Germinal center (tissue), 1 donor: ENCODE measurements around the gene C10orf90.

Experiments used
- DNase-seq: peaks from one replicate; pipeline ENCODE4 v3.0.0; 2012; ENCODE audit warnings: mixed read lengths, low spot score

Gene C10orf90

GRCh38 chr10:126673565-126673964 lies 3.1 kb upstream of the C10orf90 start:
- no peak for DNase-seq

GRCh38 chr10:126671402-126671975 lies 996 bp upstream of the C10orf90 start:
- DNase-seq = no peak

GRCh38 chr10:126670895-126671261 lies 385 bp upstream of the C10orf90 start:
- DNase-seq = no peak

- no peak for DNase-seq
Measured at GRCh38 chr10:126669168-126669567, 1.3 kb downstream of the C10orf90 start.

GRCh38 chr10:126668505-126668904 lies 2.0 kb downstream of the C10orf90 start:
- no peak for DNase-seq

GRCh38 chr10:126667568-126667967 lies 2.9 kb downstream of the C10orf90 start:
- DNase-seq = no peak

GRCh38 chr10:126665207-126665606 lies 5.3 kb downstream of the C10orf90 start:
- no peak for DNase-seq

GRCh38 chr10:126663880-126664279 lies 6.6 kb downstream of the C10orf90 start:
- no peak for DNase-seq

GRCh38 chr10:126663328-126663727 lies 7.2 kb downstream of the C10orf90 start:
- DNase-seq = no peak

GRCh38 chr10:126661841-126662515 lies 8.5 kb downstream of the C10orf90 start:
- DNase-seq = no peak

- DNase-seq = no peak
Measured at GRCh38 chr10:126661356-126661755, 9.1 kb downstream of the C10orf90 start.

GRCh38 chr10:126659750-126660149 lies 10.7 kb downstream of the C10orf90 start:
- DNase-seq = no peak

GRCh38 chr10:126658928-126659327 lies 11.6 kb downstream of the C10orf90 start:
- DNase-seq = no peak

GRCh38 chr10:126654579-126654978 lies 15.9 kb downstream of the C10orf90 start:
- DNase-seq = no peak

- no peak for DNase-seq
Measured at GRCh38 chr10:126651467-126651866, 19.0 kb downstream of the C10orf90 start.

GRCh38 chr10:126650161-126650560 lies 20.3 kb downstream of the C10orf90 start:
- DNase-seq = no peak

GRCh38 chr10:126647116-126647515 lies 23.4 kb downstream of the C10orf90 start:
- no peak for DNase-seq

GRCh38 chr10:126646110-126646509 lies 24.4 kb downstream of the C10orf90 start:
- no peak for DNase-seq

- no peak for DNase-seq
Measured at GRCh38 chr10:126640401-126640800, 30.1 kb downstream of the C10orf90 start.

GRCh38 chr10:126639084-126639483 lies 31.4 kb downstream of the C10orf90 start:
- DNase-seq = no peak

- DNase-seq = no peak
Measured at GRCh38 chr10:126638542-126638941, 32.0 kb downstream of the C10orf90 start.

- no peak for DNase-seq
Measured at GRCh38 chr10:126637501-126637900, 33.0 kb downstream of the C10orf90 start.

- no peak for DNase-seq
Measured at GRCh38 chr10:126634911-126635310, 35.6 kb downstream of the C10orf90 start.

- DNase-seq = no peak
Measured at GRCh38 chr10:126634347-126634746, 36.1 kb downstream of the C10orf90 start.
